ENCODE data around the gene MYL12A. TPM values are rescaled to one million over a fixed set of nuclear protein-coding genes. Genes with fewer than 3 reads are reported as not detected.

Gene MYL12A
- total and polyA plus RNA-seq, 2 of the 8 experiments (the other 6 are each of a cell fraction or from before 2014, with no cell fraction given) = 188 to 247 TPM

- TF ChIP-seq CHD7 (IDR thresholded peaks at IDR 0.05; ENCODE audit: insufficient replicate concordance, low read length) = no peak
Observed at GRCh38 chr18:3234457-3234856, 13.1 kb upstream of the MYL12A start (continued).
